Activated CD4-positive, alpha-beta T cell treated with anti-CD3 and anti-CD28 coated beads, Interleukin-2, Interleukin-4, amounts not matched to agents 100 ng/mL and 50 ng/mL, durations not matched to agents 16 hours and 8 hours (primary cell): ENCODE results near the gene EXOC2.

ENCODE experiments used
- DNase-seq: peaks from one replicate; pipeline ENCODE4 v3.0.0-alpha.2; 2020; ENCODE audit warnings: low spot score

The EXOC2 gene

GRCh38 chr6:470051-470900, 222.7 kb downstream of the EXOC2 start:
- no peak for DNase-seq

- DNase-seq, result peak; percentile 78
Observed at GRCh38 chr6:467671-468082, 225.3 kb downstream of the EXOC2 start.

GRCh38 chr6:467111-467510, 225.8 kb downstream of the EXOC2 start:
- no peak for DNase-seq

GRCh38 chr6:466564-466963, 226.4 kb downstream of the EXOC2 start:
- DNase-seq, result no peak

- DNase-seq, result no peak
Observed at GRCh38 chr6:465531-466348, 227.2 kb downstream of the EXOC2 start.

GRCh38 chr6:456887-457286, 236.1 kb downstream of the EXOC2 start:
- DNase-seq, result no peak

- no peak for DNase-seq
Observed at GRCh38 chr6:456358-456867, 236.5 kb downstream of the EXOC2 start.

GRCh38 chr6:455835-456234, 237.1 kb downstream of the EXOC2 start:
- DNase-seq, result no peak

- DNase-seq, result no peak
Observed at GRCh38 chr6:455006-455585, 237.8 kb downstream of the EXOC2 start.

- DNase-seq, result no peak
Observed at GRCh38 chr6:454148-454991, 238.6 kb downstream of the EXOC2 start.

GRCh38 chr6:453152-453551, 239.8 kb downstream of the EXOC2 start:
- DNase-seq, result no peak

- DNase-seq, result no peak
Observed at GRCh38 chr6:452301-453067, 240.5 kb downstream of the EXOC2 start.

GRCh38 chr6:451847-452246, 241.1 kb downstream of the EXOC2 start:
- DNase-seq, result no peak

- no peak for DNase-seq
Observed at GRCh38 chr6:451336-451735, 241.6 kb downstream of the EXOC2 start.

- no peak for DNase-seq
Observed at GRCh38 chr6:449486-450419, 243.2 kb downstream of the EXOC2 start.

GRCh38 chr6:449057-449430, 243.9 kb downstream of the EXOC2 start:
- DNase-seq, result no peak

- no peak for DNase-seq
Observed at GRCh38 chr6:448296-449056, 244.5 kb downstream of the EXOC2 start.

GRCh38 chr6:447381-448165, 245.4 kb downstream of the EXOC2 start:
- DNase-seq, result peak; percentile 63
